CD14-positive monocyte (primary cell): ENCODE data around the gene XPOT. TPM values are rescaled to one million over a fixed set of nuclear protein-coding genes. Genes with fewer than 3 reads are reported as not detected.

Source experiments
- DNase-seq, 3 donors: peaks; one replicate each; pipeline ENCODE4 v3.0.0-alpha.2; 2011 to 2022
- H2AFZ ChIP-seq: 2 replicates; pipeline ENCODE4 v1.6.0; 2012; ENCODE audit warnings: mild to moderate bottlenecking, low read depth, low read length, inconsistent platforms; ENCODE audit not compliant: insufficient read depth, poor library complexity, severe bottlenecking
- H3K27ac ChIP-seq, 2 donors: 1 replicate in 1 of 2; 2 replicates in 1 of 2; pipeline ENCODE4 v1.5.1; 2012 to 2013; ENCODE audit warnings: low read length in 2 of 2, control low read depth in 1 of 2, inconsistent platforms in 1 of 2, low read depth in 1 of 2, mild to moderate bottlenecking in 1 of 2
- H3K27me3 ChIP-seq, 2 donors: one replicate each; pipeline versions ENCODE4 v1.6.0 to v1.6.1; 2011 to 2013; ENCODE audit warnings: low read length in 2 of 2; ENCODE audit not compliant: control insufficient read depth in 2 of 2, insufficient read depth in 2 of 2
- H3K36me3 ChIP-seq, 2 donors: replicated peaks in 1 of 2; 1 replicate in 1 of 2; 2 replicates in 1 of 2; pipeline versions ENCODE4 v1.5.1 to v1.6.1; 2012 to 2013; ENCODE audit warnings: low read length in 2 of 2, control low read depth in 1 of 2, inconsistent platforms in 1 of 2, mild to moderate bottlenecking in 1 of 2; ENCODE audit not compliant: insufficient read depth in 2 of 2, control insufficient read depth in 1 of 2
- H3K4me1 ChIP-seq, 2 donors: 1 replicate in 1 of 2; 2 replicates in 1 of 2; pipeline versions ENCODE4 v1.5.1 to v1.6.1; 2012 to 2013; ENCODE audit warnings: low read length in 2 of 2, control low read depth in 1 of 2, inconsistent platforms in 1 of 2, mild to moderate bottlenecking in 1 of 2, moderate library complexity in 1 of 2; ENCODE audit not compliant: insufficient read depth in 2 of 2, control insufficient read depth in 1 of 2
- H3K4me2 ChIP-seq: replicated peaks from 2 replicates; pipeline ENCODE3; 2012; ENCODE audit warnings: low read length, moderate library complexity, mild to moderate bottlenecking; ENCODE audit not compliant: poor library complexity, severe bottlenecking; ENCODE audit errors: extremely low read depth
- H3K4me3 ChIP-seq, 3 experiments: fragments of 200-600 bp in 1 of 3; sonication (generic) in 1 of 3; replicated peaks in 1 of 3; 1 replicate in 2 of 3; 2 replicates in 1 of 3; pipeline ENCODE4 v1.5.1; 2011 to 2013; ENCODE audit warnings: low read length in 3 of 3, mild to moderate bottlenecking in 3 of 3, control low read depth in 2 of 3, low read depth in 2 of 3, inconsistent platforms in 1 of 3, moderate library complexity in 1 of 3
- H3K79me2 ChIP-seq: 2 replicates; pipeline ENCODE4 v1.6.0; 2012; ENCODE audit warnings: mild to moderate bottlenecking, control low read depth, inconsistent platforms, low read length, moderate library complexity; ENCODE audit not compliant: insufficient read depth
- H3K9ac ChIP-seq: 2 replicates; pipeline ENCODE4 v1.6.0; 2017; ENCODE audit warnings: low read length, mild to moderate bottlenecking; ENCODE audit not compliant: insufficient read depth, poor library complexity, severe bottlenecking
- H3K9me3 ChIP-seq, 2 donors: replicated peaks in 1 of 2; 1 replicate in 1 of 2; 2 replicates in 1 of 2; pipeline versions ENCODE4 v1.5.1 to v1.6.1; 2012 to 2013; ENCODE audit warnings: low read length in 2 of 2, control low read depth in 1 of 2; ENCODE audit not compliant: control insufficient read depth in 1 of 2, insufficient read depth in 1 of 2
- H4K20me1 ChIP-seq: 2 replicates; pipeline ENCODE4 v1.6.0; 2012; ENCODE audit warnings: mild to moderate bottlenecking, low read length, control low read depth, moderate library complexity; ENCODE audit not compliant: insufficient read depth
- H3K27ac Mint-ChIP-seq, 7 donors: one replicate each; pipeline ENCODE4 v1.8.0; 2020; ENCODE audit warnings: mild to moderate bottlenecking in 7 of 7, mixed read lengths in 7 of 7, moderate library complexity in 6 of 7, inconsistent platforms in 2 of 7
- H3K27me3 Mint-ChIP-seq, 3 donors: one replicate each; pipeline ENCODE4 v1.8.0; 2021 to 2022; ENCODE audit warnings: low read depth in 3 of 3, mild to moderate bottlenecking in 3 of 3, mixed read lengths in 3 of 3, moderate library complexity in 3 of 3, inconsistent platforms in 1 of 3
- H3K36me3 Mint-ChIP-seq, 2 donors: one replicate each; pipeline ENCODE4 v1.8.0; 2020; ENCODE audit warnings: mixed read lengths in 2 of 2, inconsistent platforms in 1 of 2, mild to moderate bottlenecking in 1 of 2
- H3K4me1 Mint-ChIP-seq: one replicate; pipeline ENCODE4 v1.8.0; 2020; ENCODE audit warnings: mild to moderate bottlenecking, mixed read lengths
- H3K4me3 Mint-ChIP-seq, 2 donors: one replicate each; pipeline ENCODE4 v1.8.0; 2020; ENCODE audit warnings: mild to moderate bottlenecking in 2 of 2, mixed read lengths in 2 of 2, moderate library complexity in 1 of 2
- H3K9me3 Mint-ChIP-seq, 7 donors: one replicate each; pipeline ENCODE4 v1.8.0; 2020 to 2022; ENCODE audit warnings: mixed read lengths in 7 of 7, mild to moderate bottlenecking in 6 of 7, moderate library complexity in 6 of 7, inconsistent platforms in 2 of 7
- WGBS: methylation state at CpG from one replicate; pipeline ENCODE4 v1.1.5; 2013; ENCODE audit warnings: missing lambda C conversion rate; ENCODE audit not compliant: insufficient coverage; 5-methylcytosine and 5-hydroxymethylcytosine counted together
- intact Hi-C, 2 donors: fragments of 100-400 bp; cut with micrococcal nuclease; formaldehyde crosslinking; loops; one replicate each; pipeline versions ENCODE4 v1.15.0 to v1.15.1; 2023
- polyA plus RNA-seq, 3 donors: library from polyadenylated mRNA; depleted of rRNA in 1 of 3; unstranded in 2 of 3; stranded (reverse) in 1 of 3; fragments of 300-500 nt in 2 of 3; fragments of >200 nt in 1 of 3; fragmentation: Illumina TruSeq in 2 of 3; gene quantifications; 1 replicate in 2 of 3; 2 replicates in 1 of 3; pipeline ENCODE4 v1.2.3, GENCODE V29; 2012 to 2021
- TF ChIP-seq, protein P1 (sequence below): fragments of 200-600 bp; IDR thresholded peaks from one replicate; pipeline ENCODE4 v1.8.0; 2022; ENCODE audit warnings: antibody characterized with exemption, mild to moderate bottlenecking

Gene XPOT
- polyA plus RNA-seq, 3 donors = 18.3 to 19.9 (median 19.3) TPM

DNA sequence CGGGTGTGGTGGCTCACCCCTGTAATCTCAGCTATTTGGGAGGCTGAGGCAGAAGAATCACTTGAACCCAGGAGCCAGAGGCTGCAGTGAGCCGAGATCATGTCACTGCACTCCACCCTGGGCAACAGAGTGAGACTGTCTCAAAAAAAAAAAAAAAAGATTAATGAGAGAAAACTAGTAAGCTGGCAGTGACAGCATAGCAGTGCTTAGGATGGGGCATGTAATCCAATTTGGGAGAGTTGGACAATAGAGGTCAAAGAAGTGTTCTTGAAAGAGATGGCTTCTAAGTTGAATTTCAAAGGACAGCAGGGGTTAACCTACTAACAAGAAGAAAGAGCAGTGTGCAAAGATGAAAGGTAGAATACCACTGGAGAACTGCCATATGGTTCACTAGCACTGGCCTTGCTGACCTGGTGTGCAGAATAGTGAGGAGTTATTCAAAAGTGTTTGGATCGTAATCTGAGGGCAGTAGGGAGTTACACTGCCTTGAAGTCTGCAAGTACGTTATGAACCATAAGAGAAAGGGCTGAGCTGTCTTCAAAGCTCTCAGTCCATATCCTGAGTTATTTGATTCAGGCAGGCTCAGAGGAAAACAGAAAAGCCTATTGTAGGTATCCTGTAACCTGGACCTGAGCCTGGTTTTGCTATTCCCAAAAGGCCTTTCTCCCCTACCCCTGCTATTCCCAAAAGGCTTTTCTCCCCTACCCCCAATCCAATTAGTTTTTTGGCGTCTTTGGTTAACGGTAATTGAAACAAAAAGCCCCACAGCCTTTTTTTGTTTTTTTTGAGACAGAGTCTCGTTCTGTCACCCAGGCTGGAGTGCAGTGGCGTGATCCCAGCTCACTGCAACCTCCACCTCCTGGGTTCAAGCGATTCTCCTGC lies 3.4 kb downstream of the XPOT start:
- Mint-ChIP-seq H3K27ac (no peak overlapping the region), H3K9me3 (no peaks in the 10 kb centered on the region), H3K4me1 (peaks cover 15% of the 10 kb centered on the region), H3K36me3 (peaks cover 22 to 29% of the 10 kb centered on the region in 2 donors), H3K27me3 (no peaks in the 10 kb centered on the region), H3K4me3 (no peak overlapping the region)
- no peaks in the 10 kb centered on the region for H3K9me3 ChIP-seq
- TF ChIP-seq, protein P1, sequence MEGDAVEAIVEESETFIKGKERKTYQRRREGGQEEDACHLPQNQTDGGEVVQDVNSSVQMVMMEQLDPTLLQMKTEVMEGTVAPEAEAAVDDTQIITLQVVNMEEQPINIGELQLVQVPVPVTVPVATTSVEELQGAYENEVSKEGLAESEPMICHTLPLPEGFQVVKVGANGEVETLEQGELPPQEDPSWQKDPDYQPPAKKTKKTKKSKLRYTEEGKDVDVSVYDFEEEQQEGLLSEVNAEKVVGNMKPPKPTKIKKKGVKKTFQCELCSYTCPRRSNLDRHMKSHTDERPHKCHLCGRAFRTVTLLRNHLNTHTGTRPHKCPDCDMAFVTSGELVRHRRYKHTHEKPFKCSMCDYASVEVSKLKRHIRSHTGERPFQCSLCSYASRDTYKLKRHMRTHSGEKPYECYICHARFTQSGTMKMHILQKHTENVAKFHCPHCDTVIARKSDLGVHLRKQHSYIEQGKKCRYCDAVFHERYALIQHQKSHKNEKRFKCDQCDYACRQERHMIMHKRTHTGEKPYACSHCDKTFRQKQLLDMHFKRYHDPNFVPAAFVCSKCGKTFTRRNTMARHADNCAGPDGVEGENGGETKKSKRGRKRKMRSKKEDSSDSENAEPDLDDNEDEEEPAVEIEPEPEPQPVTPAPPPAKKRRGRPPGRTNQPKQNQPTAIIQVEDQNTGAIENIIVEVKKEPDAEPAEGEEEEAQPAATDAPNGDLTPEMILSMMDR = no peak
- peaks cover 40% of the 10 kb centered on the region for H3K79me2 ChIP-seq
- no peak overlapping the region for H2AFZ ChIP-seq
- 83% methylated on average over 4 of the region's 9 CpGs for WGBS
- H3K27me3 ChIP-seq = no peaks in the 10 kb centered on the region
- no peak for DNase-seq
- H3K27ac ChIP-seq = no peak overlapping the region
- H3K4me1 ChIP-seq = peaks cover 13 to 18% of the 10 kb centered on the region in 2 donors
- no peak overlapping the region for H3K4me3 ChIP-seq
- H4K20me1 ChIP-seq = no peaks in the 10 kb centered on the region
- no peak overlapping the region for H3K4me2 ChIP-seq
- intact Hi-C loops = loop anchor here (10.0 kb wide), 4 partner anchors 47 to 563 kb away; partner anchors contain the start of genes KICS2 (in 1 of the 2), SRGAP1 (in 1 of the 2) and TBK1 (in 1 of the 2)
- no peak overlapping the region for H3K9ac ChIP-seq
- peaks cover 27 to 30% of the 10 kb centered on the region in 2 donors for H3K36me3 ChIP-seq

DNA sequence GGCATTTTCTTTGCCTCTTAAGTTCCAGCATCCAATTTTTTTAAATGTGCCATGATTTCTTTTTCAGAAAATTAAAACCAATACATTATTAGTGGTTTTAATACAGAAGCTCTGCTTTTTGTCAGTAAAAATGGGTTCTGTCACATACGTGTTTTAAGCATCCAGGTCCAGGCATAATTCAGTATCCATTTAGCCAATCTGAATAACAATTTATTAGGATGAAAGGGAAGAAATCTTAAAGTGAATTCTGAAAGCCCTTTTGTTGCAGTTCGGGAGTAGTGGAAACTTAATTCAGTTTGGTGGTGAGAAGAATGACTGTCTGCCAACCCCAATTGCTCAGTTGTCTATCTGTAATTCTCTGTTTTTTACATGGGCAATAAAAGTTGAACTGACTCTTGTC lies 7.2 kb downstream of the XPOT start:
- peaks cover 49 to 63% of the 10 kb centered on the region in 2 donors for H3K36me3 Mint-ChIP-seq
- intact Hi-C loops = no loop called here
- 100% methylated on average over 1 of the region's 2 CpGs for WGBS
- no peak overlapping the region for H3K9ac ChIP-seq
- H3K4me2 ChIP-seq = no peak overlapping the region
- peaks cover 21% of the 10 kb centered on the region for H3K79me2 ChIP-seq
- H3K9me3 ChIP-seq = no peaks in the 10 kb centered on the region
- no peak overlapping the region for H3K27ac ChIP-seq
- no peaks in the 10 kb centered on the region for H4K20me1 ChIP-seq
- no peak overlapping the region for H3K27ac Mint-ChIP-seq
- H3K4me3 ChIP-seq = no peak overlapping the region
- no peak overlapping the region for H2AFZ ChIP-seq
- no peak for DNase-seq
- H3K4me3 Mint-ChIP-seq = no peak overlapping the region
- peaks cover 2% of the 10 kb centered on the region for H3K4me1 Mint-ChIP-seq
- TF ChIP-seq, protein P1 = no peak
- peaks cover 63 to 68% of the 10 kb centered on the region in 2 donors for H3K36me3 ChIP-seq
- no peaks in the 10 kb centered on the region for H3K4me1 ChIP-seq
- H3K27me3 ChIP-seq = no peaks in the 10 kb centered on the region
- H3K27me3 Mint-ChIP-seq = no peaks in the 10 kb centered on the region
- H3K9me3 Mint-ChIP-seq = no peaks in the 10 kb centered on the region
